ENCODE data around the gene JPH3.

DNA sequence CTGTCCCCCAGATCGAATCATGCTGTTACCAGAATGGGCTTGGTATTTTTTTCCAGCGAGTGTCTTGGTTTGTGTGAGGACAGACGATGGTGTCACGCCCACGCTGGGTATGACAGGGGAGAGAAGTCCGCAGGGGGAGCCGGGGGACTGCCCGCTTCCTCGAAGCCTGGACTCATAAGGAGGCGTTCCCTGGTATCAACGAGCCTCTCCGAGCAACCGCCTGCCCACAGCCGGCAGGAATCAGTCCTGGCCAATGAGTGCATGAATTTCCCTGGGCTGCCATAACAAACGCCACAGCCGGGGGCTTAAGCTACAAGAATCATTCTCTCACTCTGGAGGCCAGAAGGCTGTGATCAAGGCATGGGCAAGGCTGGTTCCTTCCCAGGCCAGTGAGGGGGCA lies 26.1 kb upstream of the JPH3 start:
- no peak for TF ChIP-seq CTCF (IDR thresholded peaks at IDR 0.05)
- TF ChIP-seq POLR2A (IDR thresholded peaks at IDR 0.05) = no peak
